Testis (tissue), 2 donors: ENCODE measurements around the gene RXRA.

Experiments
- CTCF ChIP-seq, 3 experiments: fragments of 450-650 bp in 2 of 3; fragments of 200-600 bp in 1 of 3; sonication (generic) in 1 of 3; IDR thresholded peaks; one replicate each; pipeline ENCODE4 v1.5.1; 2016 to 2019; ENCODE audit warnings: antibody characterized with exemption in 3 of 3, mild to moderate bottlenecking in 2 of 3, moderate library complexity in 1 of 3
- POLR2A ChIP-seq: fragments of 450-650 bp; IDR thresholded peaks from one replicate; pipeline ENCODE4 v1.6.1; 2017; ENCODE audit warnings: antibody characterized with exemption, mild to moderate bottlenecking, moderate library complexity

GRCh38 chr9:134425401-134425800 lies 99.1 kb downstream of the RXRA start:
- TF ChIP-seq CTCF (IDR thresholded peaks at IDR 0.05): no peak
- no peak for TF ChIP-seq POLR2A
